NCI-H748 (cell line): Measurements from ENCODE around the gene CFB.

Source experiments
- DNase-seq: peaks from one replicate; lab custom pipeline; 2025; ENCODE audit not compliant: unreplicated experiment; lab: John Stamatoyannopoulos, UW

The CFB gene

DNA sequence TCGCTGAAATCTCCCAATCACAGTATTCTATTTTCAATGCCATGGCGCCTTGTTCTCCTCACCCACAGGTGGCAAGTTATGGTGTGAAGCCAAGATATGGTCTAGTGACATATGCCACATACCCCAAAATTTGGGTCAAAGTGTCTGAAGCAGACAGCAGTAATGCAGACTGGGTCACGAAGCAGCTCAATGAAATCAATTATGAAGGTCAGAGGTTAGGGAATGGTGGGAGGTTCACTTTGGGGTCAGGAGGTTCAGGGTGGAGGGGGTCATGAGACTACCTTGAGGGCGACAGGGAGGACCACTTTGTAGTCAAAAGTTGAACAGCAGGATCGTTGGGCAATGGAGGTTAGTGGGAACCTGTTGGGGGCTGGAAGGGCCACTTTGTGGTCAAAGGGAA lies 2.4 kb downstream of the CFB start:
- DNase-seq: no peak

DNA sequence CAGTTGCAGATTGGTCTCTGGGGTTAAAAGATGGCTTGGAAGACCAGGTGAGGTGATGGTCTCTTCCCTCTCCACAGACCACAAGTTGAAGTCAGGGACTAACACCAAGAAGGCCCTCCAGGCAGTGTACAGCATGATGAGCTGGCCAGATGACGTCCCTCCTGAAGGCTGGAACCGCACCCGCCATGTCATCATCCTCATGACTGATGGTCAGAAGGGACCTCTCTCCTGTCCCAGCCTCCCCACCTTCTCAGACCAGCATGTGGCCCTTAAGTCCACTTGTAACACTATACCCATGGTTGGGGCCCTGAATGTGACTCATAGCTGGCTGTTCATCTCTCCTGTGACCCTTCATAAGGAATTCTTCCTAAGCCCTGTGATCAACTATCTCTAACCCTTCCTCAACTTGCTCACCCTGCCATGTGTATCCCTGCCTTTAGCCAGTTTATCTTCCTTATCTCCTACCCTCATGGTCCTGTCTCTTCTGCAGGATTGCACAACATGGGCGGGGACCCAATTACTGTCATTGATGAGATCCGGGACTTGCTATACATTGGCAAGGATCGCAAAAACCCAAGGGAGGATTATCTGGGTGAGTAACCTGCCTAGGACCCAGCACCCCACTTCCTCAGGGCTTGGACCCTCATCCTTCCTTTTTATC lies 3.0 kb downstream of the CFB start:
- no peak for DNase-seq

DNA sequence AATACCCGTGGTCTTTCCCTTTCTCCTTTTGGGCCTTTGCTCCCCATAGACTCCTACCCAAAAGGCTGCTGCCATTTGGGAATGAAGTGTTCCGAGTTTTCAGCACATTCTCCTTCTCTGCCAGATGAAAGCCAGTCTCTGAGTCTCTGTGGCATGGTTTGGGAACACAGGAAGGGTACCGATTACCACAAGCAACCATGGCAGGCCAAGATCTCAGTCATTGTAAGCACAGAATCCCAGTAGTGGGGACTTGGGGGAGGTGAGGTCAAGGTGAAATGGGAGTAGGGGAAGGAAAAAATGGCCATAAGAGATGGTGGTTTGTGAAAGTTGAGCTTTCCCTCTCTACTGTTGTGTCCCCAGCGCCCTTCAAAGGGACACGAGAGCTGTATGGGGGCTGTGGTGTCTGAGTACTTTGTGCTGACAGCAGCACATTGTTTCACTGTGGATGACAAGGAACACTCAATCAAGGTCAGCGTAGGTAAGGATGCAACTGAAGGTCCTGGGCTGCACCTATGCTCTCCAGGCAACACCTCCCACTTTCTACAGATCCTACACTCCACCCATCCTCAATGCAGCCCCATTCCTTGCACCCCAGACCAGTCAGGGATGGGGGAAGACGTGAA lies 4.1 kb downstream of the CFB start:
- DNase-seq: no peak

DNA sequence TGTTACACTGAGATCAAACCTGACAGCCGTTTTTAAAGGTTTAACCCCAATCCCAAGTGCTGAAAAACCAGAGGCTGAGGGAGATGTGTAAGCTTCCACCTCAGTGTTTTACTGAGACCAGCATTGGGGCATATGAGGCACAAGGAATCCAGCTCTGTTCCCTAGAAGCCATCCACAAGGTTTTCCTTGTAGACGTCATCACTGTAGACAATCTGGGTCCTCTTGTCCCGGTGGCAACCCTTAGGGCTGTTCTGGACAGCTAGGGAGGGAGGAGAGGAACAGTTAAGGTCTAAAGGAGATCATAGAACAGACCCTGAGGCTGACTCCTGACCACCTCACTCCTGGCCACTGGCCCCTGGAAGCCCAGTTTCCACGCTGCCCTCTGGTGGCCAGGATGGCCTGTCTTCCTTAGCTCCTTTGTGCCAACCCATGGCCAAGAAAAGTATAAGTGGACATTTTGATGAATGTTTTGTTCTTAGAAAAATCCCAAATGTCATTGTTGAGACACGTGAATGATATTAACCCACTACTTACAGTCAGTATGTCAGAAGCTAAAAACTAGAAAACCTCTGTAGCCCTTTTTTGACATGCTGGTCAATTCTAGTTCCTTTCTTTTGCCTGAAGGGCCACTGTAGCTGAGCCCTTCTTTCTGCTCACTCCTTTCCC lies 6.4 kb downstream of the CFB start:
- DNase-seq: peak; percentile 47

DNA sequence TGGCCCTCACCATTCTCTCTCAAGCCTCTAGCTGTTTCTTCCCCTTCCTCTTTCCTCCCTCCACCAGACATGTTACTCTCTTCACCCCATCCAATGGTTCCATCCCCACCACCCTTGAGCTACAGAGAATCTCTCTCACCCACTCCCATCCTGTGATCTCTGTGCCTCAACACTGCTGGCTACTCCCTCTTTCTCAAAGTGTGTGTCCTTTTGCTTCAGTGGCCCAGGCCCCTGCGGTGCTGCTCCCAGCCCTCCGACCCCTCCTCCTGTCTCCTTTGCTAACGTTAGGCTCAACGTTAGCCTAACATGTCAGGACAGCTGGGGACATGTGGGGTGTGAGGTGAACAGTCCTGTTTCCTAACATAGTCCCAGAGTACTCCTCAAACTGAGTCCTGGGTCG lies 7.0 kb downstream of the CFB start:
- DNase-seq: no peak

DNA sequence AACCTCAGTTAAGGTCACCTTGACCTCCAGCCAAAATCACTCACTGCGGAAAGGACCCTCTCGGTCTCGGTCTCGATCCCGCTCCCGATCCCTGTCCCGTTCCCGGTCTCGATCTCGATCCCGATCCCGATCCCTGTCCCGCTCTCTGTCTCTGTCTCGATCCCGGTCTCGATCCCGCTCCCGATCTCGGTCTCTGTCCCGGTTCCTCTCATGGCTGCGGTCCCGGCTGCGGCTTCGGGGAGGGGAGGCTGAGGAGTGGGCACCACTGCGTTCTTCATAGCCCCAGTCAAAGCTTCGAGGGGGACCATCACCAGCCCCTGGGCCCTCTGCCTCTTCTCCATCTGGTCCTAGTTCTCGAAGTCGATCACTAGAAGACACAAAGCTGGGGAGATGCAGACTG lies 8.6 kb downstream of the CFB start:
- no peak for DNase-seq

DNA sequence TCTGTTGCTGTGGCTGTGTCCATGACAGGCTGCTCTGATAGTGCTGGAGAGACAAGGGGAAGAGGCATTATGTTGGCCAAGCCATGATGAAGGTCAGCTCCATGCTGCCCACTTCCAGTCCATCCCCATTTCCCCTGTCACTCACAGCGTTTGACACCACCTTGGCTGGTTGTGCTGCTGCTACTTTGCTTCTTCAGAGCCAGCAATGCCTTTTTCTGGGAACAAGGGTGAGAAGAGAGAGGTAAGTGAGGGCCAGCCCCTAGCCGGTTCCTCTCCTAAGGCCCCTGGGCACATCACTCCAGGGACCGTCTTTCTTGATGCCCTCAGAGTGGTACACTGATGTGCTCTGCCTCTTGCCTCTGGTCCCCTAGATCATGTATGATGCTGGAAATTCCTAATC lies 10.9 kb downstream of the CFB start:
- DNase-seq: no peak

DNA sequence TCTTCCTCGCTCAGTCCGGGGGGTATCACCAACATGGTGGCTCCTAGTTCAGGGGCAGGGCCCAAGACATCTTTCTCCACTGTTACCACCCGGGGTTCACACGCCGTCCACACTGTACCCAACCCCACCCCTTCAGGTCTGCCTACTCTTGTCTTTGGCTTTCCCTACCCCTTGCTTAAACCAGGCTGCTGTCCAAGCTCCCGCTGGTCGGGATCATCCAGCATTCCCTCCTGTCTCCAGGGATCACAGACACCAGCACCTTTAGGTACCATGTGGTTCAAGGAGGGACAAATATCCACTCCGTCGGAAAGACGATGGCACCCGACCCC lies 12.5 kb downstream of the CFB start:
- DNase-seq: peak; percentile 39

DNA sequence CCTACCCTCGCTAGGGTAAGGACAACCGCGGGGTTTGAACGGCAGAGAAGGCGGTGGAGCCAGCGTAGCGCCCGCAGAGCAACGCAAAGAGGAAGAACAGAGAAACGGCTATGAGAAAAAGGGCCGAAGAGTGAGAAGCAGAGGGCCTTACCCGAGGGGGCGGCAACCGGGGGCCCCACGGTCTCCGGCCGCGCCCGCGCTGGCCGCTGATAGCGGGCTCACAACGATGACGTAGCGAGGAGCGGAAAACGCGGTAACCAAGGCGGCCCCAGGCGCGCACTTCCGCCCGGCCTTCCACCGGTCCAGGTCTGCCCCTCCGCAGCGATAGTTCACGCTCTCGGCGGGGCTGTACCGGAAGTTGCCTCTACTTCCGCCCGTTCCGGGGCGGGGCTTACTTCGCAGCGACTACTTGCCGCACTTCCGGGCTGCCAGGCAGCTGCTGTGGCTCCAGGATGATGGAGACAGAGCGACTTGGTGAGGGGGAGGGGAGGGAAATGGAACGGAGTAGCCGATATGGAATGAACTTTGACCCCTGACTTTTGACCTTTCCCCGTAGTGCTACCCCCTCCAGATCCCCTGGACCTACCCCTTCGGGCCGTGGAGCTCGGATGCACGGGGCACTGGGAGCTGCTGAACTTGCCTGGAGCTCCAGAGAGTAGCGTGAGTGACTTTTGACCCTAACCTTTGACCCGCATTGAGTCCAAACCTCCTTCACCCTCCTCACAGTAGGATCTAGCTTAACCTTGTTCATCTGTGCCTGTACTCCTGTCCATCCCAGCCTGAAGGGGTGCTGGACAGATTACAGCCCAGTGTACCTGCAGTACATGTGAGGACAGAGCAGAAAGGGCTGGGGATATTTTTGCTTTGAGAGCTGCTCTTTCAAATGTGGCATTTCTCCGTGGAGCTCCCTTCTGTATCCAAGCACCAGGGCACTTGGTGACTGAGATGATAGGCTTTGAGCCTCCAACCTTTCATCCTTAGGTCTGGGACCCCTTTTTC lies 13.1 kb downstream of the CFB start, which contains the start of the genes NELFE and SKIC2:
NELFE (minus strand) TSS at position 231 of the 999 bp plus-strand sequence. CDS start 525 bp downstream, outside the sequence.
SKIC2 (plus strand) TSS at position 435 of the 999 bp plus-strand sequence; CDS start at position 453, 18 bp downstream.
- peak; percentile 100 for DNase-seq

DNA sequence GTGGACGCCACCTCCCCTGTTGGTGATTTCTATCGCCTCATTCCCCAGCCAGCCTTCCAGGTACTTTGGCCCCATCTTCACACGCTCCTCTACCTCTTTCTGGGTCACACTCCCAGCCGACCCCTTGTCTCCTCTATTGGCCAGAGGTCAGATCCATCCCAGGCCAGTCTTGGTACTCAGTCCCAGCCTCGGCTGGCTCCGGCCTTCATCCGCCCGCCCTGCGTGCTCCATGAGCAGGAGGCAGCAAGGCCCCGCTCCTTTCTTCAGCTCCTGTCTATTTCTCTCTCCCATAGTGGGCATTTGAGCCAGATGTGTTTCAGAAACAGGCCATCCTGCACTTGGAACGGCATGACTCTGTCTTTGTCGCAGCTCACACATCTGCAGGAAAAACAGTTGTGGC lies 15.7 kb downstream of the CFB start:
- DNase-seq: no peak

DNA sequence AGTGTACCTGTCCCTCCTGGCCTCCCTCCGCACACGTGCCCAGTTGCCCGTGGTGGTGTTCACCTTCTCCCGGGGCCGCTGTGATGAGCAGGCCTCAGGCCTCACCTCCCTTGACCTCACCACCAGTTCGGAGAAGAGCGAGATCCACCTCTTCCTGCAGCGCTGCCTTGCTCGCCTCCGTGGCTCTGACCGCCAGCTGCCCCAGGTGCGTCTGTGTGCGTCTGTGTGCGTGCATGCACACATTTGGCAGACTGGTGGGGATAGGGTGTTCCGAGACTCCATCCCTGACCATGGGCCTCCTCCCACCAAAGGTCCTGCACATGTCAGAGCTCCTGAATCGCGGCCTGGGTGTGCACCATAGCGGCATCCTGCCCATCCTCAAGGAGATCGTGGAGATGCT lies 18.0 kb downstream of the CFB start:
- DNase-seq: no peak

DNA sequence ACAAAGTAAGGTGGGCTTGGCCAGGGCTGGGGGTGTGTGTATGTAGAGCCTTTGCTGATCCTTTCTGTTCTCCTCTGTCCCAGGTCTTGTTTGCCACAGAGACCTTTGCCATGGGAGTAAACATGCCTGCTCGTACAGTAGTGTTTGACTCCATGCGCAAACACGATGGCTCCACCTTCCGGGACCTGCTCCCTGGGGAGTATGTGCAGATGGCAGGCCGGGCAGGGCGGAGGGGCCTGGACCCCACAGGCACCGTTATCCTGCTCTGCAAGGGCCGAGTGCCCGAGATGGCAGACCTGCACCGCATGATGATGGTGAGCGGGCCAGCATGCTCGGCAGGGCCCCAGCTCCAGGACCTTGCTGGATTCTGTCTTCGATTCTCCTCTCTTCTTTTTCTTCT lies 19.8 kb downstream of the CFB start:
- DNase-seq: no peak

DNA sequence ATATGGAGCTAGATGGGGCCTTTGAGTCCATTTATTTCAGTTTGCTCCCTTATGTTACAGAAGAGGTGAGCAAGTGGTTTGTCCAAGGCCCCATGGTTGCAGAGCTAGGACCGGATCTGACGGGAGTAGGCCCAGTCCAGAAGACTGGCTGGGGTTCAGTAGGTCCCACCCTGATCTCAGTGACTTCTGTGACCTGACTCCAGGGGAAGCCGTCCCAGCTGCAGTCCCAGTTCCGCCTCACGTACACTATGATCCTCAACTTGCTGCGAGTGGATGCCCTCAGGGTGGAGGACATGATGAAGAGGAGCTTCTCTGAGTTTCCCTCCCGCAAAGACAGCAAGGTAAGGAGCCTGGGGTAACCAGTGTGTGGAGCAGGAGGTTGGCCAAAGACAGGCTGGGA lies 20.6 kb downstream of the CFB start:
- DNase-seq: no peak

DNA sequence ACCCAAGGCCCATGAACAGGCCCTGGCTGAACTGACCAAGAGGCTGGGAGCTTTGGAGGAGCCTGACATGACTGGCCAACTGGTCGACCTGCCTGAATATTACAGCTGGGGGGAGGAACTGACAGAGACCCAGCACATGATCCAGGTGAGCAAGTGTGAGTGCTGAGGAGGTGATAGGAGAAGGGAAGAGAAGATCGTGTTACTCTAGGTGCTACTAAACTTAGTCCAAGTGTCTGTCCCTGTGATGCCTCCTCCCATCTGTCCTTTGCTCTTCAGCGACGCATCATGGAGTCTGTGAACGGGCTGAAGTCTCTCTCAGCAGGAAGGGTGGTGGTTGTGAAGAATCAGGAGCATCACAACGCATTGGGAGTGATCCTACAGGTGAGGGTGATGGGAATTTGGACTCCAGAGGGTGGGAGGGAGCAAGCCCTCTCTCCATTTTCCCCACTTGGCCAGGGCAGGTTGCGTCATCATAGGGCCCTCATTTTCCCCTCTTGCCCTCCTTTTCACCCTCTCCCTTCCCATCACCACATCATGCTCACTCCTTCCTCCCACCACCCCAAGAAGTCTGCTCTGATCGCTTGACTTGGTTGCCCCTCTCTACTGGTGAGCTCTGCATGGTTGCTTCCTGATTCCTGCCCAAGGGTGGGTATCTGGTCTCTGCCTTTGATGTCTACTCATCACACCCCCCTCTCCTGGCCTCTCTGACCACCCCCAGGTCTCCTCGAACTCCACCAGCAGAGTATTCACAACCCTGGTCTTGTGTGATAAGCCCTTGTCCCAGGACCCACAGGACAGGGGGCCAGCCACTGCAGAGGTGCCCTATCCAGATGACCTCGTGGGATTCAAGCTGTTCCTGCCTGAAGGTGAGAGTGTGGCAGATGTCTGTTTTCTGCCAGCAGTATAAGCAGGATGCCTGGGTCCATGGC lies 21.4 kb downstream of the CFB start:
- no peak for DNase-seq

DNA sequence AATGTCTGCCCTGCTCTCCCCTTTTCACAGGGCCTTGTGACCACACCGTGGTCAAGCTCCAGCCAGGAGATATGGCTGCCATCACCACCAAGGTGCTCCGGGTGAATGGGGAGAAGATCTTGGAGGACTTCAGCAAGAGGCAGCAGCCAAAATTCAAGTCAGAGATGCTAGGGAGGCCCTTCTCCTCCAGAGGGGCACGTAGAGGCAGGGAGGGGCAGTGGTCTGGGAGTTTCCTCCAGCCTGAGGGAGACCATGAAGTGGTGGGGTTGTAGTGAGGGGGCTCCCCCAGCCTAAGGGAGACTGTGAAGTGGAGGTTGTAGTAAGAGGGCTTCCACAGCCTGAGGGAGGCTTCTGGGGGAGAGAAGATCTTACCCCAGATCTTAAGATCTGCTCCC lies 22.0 kb downstream of the CFB start:
- no peak for DNase-seq

DNA sequence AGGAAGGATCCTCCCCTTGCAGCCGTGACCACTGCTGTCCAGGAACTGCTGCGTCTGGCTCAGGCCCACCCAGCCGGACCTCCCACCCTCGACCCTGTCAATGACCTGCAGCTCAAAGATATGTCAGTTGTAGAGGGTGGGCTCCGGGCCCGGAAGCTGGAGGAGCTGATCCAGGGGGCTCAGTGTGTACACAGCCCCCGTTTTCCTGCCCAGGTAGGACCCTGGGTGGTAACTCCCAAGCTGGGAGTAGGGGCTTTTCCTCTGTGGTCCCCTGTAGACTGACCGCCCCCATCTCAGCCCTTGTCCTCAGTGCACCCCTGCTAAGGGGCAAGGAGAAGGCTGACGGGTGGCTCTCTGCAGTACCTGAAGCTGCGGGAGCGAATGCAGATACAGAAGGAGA lies 22.4 kb downstream of the CFB start:
- no peak for DNase-seq

DNA sequence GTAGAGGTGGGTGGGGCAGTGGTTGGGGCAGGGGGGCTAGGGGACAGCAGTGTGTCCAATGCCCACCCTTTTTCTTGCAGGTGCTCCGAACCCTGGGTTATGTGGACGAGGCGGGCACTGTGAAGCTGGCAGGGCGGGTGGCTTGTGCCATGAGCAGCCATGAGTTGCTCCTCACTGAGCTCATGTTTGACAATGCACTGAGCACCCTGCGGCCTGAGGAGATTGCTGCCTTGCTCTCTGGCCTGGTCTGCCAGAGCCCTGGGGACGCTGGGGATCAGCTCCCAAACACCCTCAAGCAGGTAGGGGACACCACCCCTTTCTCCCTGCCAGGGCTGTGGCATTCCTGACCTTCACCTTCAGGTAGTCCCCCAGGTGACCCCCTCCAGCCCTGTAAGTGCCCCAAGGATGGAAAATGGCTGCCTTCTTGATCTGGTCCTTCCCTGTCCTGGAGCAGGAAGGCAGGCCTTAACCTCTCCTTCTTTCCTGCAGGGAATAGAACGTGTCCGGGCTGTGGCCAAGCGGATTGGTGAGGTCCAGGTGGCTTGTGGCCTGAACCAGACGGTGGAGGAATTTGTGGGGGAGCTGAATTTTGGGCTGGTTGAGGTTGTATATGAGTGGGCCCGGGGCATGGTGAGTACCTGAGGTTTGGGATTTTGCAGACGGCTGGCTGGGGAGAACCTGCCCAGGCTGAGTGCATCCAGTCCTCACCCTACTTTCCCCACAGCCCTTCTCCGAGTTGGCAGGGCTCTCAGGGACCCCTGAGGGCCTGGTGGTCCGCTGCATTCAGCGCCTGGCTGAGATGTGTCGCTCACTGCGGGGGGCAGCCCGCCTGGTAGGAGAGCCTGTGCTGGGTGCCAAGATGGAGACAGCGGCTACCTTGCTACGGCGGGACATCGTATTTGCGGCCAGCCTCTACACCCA lies 23.2 kb downstream of the CFB start:
- no peak for DNase-seq

DNA sequence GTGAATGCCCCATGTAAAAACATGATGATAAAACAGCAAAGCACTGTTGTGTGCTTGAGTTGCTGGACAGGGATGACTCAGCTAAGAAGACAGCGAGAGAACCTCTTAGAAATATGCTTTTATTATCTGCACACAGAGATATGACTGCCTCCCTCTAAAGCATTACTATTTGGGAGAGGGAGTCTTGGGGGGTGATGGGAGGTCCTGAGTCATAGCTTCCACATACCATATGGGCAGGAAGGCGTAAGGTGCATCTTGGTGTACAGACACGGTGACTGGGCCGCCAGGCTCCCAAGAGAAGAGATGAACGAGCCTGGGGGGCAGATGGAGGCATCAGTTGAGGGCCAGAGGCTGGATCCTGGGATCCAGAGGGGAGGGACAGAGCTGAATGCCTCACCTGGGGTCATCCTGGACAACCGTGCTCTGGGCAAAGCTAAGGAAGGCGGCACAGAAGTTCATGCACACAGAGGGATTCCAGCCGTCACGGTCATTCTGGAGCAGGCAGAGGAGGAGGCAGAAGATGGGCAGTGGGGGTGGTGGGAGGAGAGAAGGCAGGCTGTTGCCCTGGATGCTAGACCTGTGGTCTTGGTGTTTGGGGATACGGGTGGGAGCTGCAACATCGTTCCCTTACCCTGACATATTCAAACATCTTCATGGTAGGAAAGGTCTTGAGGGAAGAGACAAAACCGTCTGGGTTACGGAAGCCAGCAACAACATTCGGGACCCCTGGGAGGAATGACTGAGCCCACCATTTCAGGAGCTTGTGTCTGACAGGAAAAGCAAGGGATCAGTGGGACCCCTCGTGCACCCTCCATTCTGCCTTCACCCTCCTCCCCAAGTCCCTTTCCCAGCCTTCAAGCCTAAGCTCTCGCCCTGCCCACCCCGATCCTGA lies 24.1 kb downstream of the CFB start:
- no peak for DNase-seq
